T-helper 17 cell (primary cell): ENCODE measurements around the gene SGTA. TPM values are rescaled to one million over a fixed set of nuclear protein-coding genes. Genes with fewer than 3 reads are reported as not detected.

Experiments
- ATAC-seq: fragments of 150-1000 bp; cut with Tn5 transposase; 2 replicates; pipeline ENCODE4 v1.10.0; 2021; ENCODE audit warnings: mild to moderate bottlenecking, moderate library complexity
- DNase-seq, 3 donors: peaks; one replicate each; pipeline versions ENCODE4 v3.0.0 to v3.0.0-alpha.2; 2020 to 2021
- H3K9me3 ChIP-seq: one replicate; pipeline ENCODE4 v1.7.0; 2013; ENCODE audit warnings: low read length, mild to moderate bottlenecking; ENCODE audit not compliant: control insufficient read depth, poor library complexity, severe bottlenecking
- H3K27ac Mint-ChIP-seq: one replicate; pipeline ENCODE4 v1.8.0; 2022; ENCODE audit warnings: mild to moderate bottlenecking, moderate library complexity, mixed read lengths
- H3K27me3 Mint-ChIP-seq: one replicate; pipeline ENCODE4 v1.8.0; 2022; ENCODE audit warnings: mixed read lengths
- H3K36me3 Mint-ChIP-seq: one replicate; pipeline ENCODE4 v1.8.0; 2022; ENCODE audit warnings: low read depth, mixed read lengths
- H3K4me1 Mint-ChIP-seq: one replicate; pipeline ENCODE4 v1.8.0; 2022; ENCODE audit warnings: mild to moderate bottlenecking, mixed read lengths
- H3K4me3 Mint-ChIP-seq: one replicate; pipeline ENCODE4 v1.8.0; 2022; ENCODE audit warnings: mild to moderate bottlenecking, moderate library complexity, mixed read lengths
- total RNA-seq, 4 donors: library from RNA in 2 of 4; stranded (reverse) in 2 of 4; gene quantifications; one replicate each; pipeline ENCODE4 v1.2.3 and lab custom pipeline; 2022 to 2026

Gene SGTA
- total RNA-seq, 2 donors from 2014 or later: 29.2 to 31.9 TPM

DNA sequence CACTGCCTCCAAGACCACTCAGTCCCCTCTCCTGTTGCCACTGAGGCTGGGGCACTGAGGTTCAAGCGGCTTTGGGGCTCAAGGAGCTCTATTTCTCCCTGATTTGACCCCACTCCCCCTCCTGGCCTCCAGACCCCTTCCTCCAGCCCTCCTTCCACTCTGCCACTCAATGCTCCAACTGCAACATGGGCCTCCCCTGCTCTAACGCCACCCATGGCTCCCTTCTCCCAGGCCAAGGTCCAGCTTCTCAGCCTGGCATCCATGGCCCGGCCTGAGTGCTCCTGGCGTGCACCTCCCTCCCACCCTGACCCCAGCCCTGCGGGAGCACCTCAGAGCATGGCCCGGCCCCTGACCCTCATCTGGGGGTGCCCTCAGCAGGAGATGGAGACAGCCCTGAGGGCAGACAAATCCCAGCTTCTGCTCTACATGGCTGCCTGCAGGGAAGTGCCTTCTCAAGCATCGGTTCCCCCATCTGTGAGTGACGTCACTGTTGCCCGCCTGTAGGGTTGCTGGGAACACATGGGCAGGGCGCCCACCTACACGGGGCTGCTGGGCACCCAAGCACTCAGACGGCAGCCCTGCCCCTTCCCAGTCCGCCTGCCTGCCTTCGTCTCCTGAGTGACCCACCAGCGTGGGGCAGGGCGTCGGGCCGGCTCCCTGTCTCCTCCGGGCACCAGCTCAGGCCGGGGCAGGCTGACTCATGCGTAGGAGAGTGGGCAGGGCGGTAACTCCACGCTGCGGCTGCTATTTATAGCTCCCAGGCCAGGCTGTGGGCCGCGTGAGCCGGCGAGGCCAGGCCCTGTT lies 60.3 kb downstream of the SGTA start:
- Mint-ChIP-seq H3K4me1 (peaks cover 2% of the 10 kb centered on the region), H3K27me3 (peaks cover 38% of the 10 kb centered on the region), H3K36me3 (peaks cover 3% of the 10 kb centered on the region), H3K4me3 (peak overlapping the region; percentile 57), H3K27ac (no peak overlapping the region)
- no peaks in the 10 kb centered on the region for H3K9me3 ChIP-seq
- no peak for ATAC-seq
- no peak for DNase-seq

DNA sequence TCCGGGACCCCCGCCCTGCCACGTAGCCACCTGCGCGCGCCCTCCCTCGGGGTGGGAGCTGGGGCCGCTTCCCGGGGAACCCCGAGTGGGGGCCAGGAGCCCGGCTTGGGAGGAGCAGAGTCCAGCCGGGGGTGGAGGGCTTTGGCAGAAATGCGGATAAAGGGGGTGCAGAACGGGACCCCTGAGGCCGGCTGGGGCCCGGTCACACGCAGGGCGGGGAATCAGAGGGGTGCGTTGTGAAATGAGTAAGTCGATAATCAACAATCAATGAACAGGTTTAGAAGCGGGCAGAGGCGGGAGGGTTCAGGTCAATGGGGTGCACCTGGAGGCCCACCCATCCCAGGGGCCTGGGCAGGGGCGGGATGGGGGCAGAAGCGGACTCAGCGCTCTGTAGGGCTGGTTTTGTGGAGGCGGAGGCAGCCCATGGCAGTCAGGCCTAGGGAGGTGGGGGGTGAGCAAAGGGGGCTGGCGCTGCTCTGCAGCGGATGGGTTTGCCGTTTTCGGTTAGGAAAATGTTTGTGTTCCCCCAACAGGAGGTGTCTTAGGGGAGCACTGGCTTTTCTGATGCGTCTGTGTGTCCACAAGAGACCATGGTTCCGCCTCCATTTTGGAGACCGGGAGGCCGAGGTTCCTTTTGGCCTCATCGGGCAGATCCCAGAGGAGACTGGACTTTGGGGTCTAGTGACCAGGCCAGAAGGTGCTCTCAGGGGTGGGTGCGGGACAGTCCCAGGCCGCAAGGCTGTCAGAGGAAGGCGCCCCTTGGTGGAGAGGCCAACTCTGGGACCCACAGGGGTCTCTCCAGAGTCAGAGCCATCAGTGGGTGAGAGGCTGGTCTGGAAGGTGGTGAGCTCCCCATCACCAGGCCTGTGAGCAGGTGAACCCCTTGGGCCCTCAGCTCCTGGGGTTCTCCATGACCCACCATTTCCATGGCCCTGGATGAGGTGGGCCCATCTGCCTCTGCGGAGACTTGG lies 61.2 kb downstream of the SGTA start:
- DNase-seq (no peak), ATAC-seq (no peak)
- Mint-ChIP-seq H3K27me3 (peaks cover 41% of the 10 kb centered on the region), H3K36me3 (peaks cover 3% of the 10 kb centered on the region), H3K4me1 (peaks cover 2% of the 10 kb centered on the region), H3K4me3 (peak overlapping the region; percentile 67), H3K27ac (no peak overlapping the region)
- H3K9me3 ChIP-seq: no peaks in the 10 kb centered on the region

DNA sequence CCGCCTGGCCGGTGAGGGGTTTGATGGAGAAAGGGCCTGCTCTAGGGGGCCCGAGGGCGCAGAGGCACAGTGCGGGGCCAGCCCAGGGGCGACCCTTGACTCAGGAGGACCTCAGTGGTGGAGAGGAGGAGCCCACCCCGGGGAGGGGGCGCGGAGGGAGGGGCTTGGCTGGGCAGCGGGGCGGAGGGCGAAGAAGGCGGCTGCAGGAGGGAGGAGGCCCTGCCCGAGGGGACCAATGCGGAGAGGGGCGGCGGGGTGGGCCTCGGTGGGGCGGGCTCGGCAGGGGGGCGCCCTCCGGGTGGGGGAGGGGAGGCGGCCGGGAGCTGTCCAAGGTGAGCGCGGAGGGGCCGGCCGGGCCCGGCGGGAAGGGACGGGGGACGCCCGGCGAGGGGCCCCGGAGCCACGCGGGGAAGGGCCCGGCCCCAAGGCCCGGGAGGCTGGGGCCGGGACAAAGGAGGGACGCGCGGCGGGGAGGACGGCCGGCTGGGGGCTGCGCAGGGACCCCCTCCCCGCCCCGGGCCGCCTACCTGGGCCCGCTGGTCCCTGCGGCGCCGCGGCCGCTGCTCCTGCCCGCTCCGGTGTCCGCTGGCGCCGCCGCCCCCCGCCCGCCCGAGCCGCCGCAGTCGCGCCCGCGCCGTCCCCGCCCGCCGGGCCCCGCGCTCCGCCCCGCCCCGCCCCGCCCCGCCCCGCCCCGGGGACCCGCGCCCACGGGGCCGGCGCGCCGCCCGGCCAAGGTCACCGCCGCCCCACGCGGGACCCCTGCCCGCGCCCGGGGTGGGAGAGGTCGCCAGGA lies 62.1 kb downstream of the SGTA start, which contains the start of gene DIRAS1:
DIRAS1 (minus strand) TSS at position 596 of the 793 bp plus-strand sequence. CDS start 3,566 bp downstream, outside the sequence.
- Mint-ChIP-seq H3K27ac (no peak within 1 kb of the TSS), H3K4me1 (peaks cover 2% of the 10 kb centered on the region), H3K36me3 (peaks cover 3% of the 10 kb centered on the region), H3K27me3 (peaks cover 35% of the 10 kb centered on the region), H3K4me3 (peak within 1 kb of the TSS; percentile 71)
- no peaks in the 10 kb centered on the region for H3K9me3 ChIP-seq
- ATAC-seq (no peak), DNase-seq (no peak)

DNA sequence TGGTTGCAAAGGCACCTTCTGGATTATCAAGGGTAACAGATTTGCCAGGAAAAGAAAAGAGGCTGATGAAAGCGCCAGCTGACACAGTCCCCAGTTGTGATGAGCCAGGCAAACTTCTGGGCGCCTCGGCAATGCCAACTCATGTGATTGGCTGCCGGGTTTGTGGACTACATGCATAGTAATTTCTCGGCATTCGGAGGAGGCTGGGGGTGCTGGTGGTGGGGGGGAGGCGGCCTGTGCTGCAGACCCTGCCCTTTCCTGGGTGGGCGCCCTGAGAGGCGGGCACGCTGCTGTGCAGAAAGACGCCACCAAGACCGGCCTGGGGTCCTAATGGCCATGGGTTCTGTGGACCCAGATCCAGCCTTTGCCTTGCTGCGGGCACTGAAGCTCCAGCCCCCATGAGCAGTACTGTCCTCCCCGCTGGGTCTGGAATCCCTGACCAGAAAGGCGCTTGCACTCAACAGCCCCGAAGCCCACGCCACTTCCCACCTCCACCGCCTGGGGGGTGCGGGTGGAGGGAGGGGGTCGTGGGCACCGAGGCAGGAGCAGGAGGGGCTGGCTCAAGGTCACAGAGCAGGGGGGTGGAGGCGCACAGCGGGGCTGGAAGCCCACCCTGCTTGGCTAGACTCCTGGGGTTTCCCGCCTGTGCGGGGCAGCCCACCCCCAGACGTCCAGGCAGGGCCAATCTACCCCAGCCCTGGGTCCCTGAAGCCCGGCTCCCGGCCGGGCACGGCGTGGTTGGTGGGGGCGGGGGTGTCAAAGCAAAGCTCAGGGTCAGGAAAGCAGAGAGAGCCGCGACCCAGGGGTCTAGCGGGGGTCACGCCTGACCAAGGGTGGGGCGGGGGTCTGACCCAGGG lies 62.9 kb downstream of the SGTA start:
- DNase-seq: no peak
- no peak for ATAC-seq

DNA sequence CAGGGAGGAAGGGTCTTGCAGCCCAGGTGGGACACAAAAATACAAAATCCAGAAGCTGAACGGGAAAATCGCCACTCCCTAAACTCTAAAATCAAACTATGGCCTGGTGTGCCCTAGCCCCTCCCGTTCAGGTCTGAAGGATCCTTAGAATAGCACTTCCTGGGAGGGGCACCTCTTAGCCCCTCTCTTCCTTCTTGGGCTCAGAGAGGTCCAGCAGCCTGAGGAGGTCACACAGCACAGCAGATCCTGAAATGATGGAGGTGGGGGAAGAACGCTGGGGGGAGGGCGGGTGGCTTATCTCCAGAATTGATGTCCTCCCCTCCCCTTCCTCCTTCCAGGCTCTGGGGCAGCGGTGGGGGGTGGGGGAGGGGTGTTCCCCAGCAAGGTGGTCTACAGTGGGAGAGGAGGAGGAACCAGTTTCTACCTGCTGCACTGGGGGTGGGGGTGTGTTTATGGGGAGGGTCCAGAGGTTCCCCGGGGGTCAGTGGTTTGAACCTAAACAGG lies 63.8 kb downstream of the SGTA start:
- no peak overlapping the region for H3K4me3 Mint-ChIP-seq

More for the DNA sequence above, 62.9 kb downstream of the SGTA start:
- no peak overlapping the region for H3K27ac Mint-ChIP-seq
- peaks cover 3% of the 10 kb centered on the region for H3K36me3 Mint-ChIP-seq
- H3K9me3 ChIP-seq: no peaks in the 10 kb centered on the region
- peak overlapping the region; percentile 71 for H3K4me3 Mint-ChIP-seq
- H3K27me3 Mint-ChIP-seq: peaks cover 31% of the 10 kb centered on the region
- peaks cover 2% of the 10 kb centered on the region for H3K4me1 Mint-ChIP-seq

DNA sequence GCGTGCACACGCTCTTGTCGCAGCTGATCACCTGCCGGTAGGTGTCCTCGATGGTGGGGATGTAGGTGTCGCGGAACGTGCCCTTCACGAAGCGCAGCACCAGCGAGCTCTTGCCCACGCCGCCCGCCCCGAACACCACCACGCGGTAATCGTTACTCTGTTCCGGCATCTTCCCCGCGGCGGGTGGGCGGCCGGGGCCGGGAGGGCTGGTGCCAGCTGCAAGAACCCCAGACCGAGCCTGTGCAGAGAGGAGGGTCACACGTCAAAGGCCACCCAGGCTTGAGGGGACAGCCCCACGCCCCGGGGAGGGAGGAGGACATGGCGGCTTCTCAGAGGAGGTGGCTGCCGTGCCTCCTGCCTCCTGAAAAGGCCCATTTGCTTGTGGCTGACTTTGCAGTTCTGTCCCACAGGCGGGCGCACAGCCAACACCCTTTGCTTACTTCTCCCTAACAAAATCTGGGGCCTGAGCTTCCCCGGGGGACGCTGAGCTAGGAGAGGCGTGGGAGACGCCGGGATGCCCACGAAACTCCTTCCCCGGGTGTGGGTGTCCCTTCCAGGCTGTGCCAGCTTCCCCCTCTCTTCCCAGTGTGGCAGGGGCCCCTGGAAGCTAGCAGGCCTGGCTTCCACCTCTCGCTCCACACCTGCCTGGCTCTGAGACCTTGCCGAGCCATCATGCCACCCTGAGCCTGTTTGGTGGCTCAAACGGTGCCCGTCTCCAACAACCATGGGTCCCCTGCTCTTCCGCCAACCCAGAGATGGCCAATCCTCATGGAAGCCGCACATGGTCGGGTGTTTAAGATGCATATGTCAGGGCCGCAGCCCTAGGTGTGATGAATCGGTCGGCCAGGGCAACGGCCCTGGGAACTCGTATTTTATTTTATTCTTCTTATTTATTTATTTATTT lies 65.2 kb downstream of the SGTA start:
- H3K27ac Mint-ChIP-seq: no peak overlapping the region
- H3K27me3 Mint-ChIP-seq: peaks cover 17% of the 10 kb centered on the region
- H3K4me1 Mint-ChIP-seq: peaks cover 2% of the 10 kb centered on the region
- no peaks in the 10 kb centered on the region for H3K9me3 ChIP-seq
- DNase-seq: no peak
- no peak for ATAC-seq
- H3K36me3 Mint-ChIP-seq: no peaks in the 10 kb centered on the region
- no peak overlapping the region for H3K4me3 Mint-ChIP-seq

More for the DNA sequence above, 63.8 kb downstream of the SGTA start:
- Mint-ChIP-seq H3K27me3 (peaks cover 27% of the 10 kb centered on the region), H3K27ac (no peak overlapping the region), H3K36me3 (peaks cover 2% of the 10 kb centered on the region), H3K4me1 (peaks cover 2% of the 10 kb centered on the region)
- no peaks in the 10 kb centered on the region for H3K9me3 ChIP-seq
- no peak for DNase-seq
- ATAC-seq: no peak

DNA sequence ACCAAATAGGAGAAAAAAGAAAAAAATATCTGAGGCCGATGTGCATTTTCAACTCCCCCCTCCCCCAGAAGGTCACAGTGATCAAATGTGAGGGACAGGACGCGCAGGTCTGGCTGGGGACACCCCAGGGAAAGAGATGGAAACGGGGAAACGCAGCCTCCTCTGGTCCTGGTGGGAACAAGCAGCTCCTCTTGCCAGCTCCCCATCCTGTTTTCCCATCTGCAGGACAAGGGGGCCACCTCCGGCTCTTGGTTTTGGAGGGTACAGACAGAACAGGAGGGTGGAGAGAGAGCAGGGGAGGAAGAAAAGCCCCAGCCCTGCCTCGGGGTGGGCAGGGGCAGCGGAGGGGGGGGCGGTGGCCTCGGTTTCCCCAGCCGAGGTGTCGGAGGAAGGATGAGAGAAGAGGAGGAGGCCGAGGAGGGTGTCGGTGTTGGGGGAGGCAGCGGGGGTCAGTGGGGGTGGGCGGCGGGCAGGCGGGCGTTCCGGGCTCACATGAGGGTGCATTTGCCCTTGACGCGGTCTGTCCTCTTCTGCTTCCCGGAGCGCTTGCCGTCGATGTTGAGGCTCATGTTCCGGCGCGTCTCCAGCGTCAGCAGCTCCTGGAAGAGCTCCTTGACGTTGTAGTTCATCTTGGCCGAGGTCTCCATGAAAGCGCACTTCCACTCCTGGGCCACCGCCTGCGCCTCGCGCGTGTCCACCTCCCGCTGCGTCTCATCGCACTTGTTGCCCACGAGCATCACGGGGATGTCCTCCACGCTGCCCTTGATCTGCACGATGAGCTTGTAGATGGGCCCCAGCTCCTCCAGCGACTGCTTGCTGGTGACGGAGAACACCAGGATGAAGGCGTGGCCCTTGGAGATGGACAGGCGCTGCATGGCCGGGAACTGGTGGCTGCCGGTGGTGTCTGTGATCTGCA lies 66.1 kb downstream of the SGTA start:
- Mint-ChIP-seq H3K4me1 (peaks cover 4% of the 10 kb centered on the region), H3K4me3 (no peak overlapping the region), H3K27ac (no peak overlapping the region), H3K27me3 (peaks cover 17% of the 10 kb centered on the region), H3K36me3 (no peaks in the 10 kb centered on the region)
- DNase-seq (no peak), ATAC-seq (no peak)
- H3K9me3 ChIP-seq: no peaks in the 10 kb centered on the region

DNA sequence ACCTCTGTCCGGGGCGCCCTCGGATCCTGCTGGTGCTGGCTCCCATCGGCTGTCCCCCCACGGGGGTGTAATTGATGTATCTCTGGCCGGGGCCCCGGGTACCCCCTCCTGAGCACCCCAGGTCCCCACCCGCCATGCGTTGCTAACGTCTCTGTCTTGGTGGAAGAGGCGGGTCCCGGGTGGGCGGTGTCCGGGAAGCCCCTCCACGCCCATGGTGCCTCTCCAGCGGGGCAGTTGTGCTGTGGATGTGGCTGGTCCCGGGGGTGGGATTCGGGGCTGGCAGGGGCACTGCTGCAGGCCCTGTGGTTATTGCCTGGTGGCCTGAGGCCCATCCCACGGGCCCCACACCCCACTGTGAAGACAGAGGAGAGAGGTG lies 66.8 kb downstream of the SGTA start:
- H3K4me1 Mint-ChIP-seq: peaks cover 6% of the 10 kb centered on the region
- no peak overlapping the region for H3K27ac Mint-ChIP-seq
- no peak for ATAC-seq
- DNase-seq: no peak
- peaks cover 17% of the 10 kb centered on the region for H3K27me3 Mint-ChIP-seq
- no peaks in the 10 kb centered on the region for H3K9me3 ChIP-seq
- no peak overlapping the region for H3K4me3 Mint-ChIP-seq
- H3K36me3 Mint-ChIP-seq: peaks cover 2% of the 10 kb centered on the region

DNA sequence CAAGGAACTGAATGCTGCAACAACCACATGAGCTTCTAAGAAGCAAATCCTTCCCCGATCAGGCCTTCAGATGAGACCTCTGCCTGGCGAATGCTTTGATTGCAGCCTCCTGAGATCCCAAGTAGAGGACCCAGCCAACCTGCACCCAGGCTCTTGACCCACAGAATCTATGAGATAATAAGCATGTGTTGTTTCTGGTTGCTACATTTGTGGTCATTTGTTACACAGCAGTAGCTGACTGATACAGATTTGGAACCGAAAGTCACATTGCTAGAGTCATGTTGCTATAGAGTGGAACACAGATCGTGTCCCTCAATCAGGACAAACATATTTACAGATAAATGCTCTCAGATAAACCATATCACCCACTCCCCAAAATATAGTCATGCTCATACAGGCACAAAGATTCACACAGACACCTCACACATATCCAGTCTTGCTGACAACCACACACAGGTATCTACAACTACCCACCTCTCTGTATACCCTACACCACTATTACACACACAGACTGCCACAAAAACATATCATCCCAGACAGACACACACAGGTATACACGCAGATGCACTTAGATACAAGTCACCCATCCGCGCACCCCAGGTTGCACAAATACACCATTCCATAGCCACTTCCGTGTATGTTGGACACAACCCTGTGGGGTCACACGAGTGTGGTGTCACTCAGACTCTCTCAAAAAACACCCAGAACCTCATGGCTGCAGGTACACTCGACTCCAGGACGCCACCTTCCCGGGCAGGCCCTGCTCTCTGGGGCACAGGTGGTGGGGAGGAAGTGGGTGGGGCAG lies 67.4 kb downstream of the SGTA start:
- ATAC-seq (no peak), DNase-seq (no peak)
- Mint-ChIP-seq H3K4me3 (no peak overlapping the region), H3K27ac (no peak overlapping the region), H3K4me1 (peaks cover 6% of the 10 kb centered on the region), H3K36me3 (peaks cover 2% of the 10 kb centered on the region), H3K27me3 (peaks cover 17% of the 10 kb centered on the region)
- no peaks in the 10 kb centered on the region for H3K9me3 ChIP-seq
